CD4-positive, alpha-beta memory T cell (primary cell): ENCODE results near the gene PPP1R27. TPM values are rescaled to one million over a fixed set of nuclear protein-coding genes. Genes with fewer than 3 reads are reported as not detected.
A peak's percentile ranks its signal among the peaks of the same experiment; 100 is the strongest.

ENCODE experiments used
- CTCF ChIA-PET: fragments of 350-600 bp; sonication (Branson Sonifier 250); formaldehyde crosslinking; loops from one replicate; lab custom pipeline; 2021; ENCODE audit warnings: inconsistent platforms; ENCODE audit not compliant: partially characterized antibody; lab: Charles Lee
- POLR2A ChIA-PET: fragments of 350-600 bp; sonication (Branson Sonifier 250); formaldehyde crosslinking; loops from one replicate; lab custom pipeline; 2021; ENCODE audit not compliant: partially characterized antibody; lab: Charles Lee
- DNase-seq, 5 donors: peaks; one replicate each; pipeline versions ENCODE4 v3.0.0 to v3.0.0-alpha.2; 2020 to 2022; ENCODE audit warnings: mixed read lengths in 1 of 5
- H3K27ac ChIP-seq: one replicate; pipeline ENCODE4 v1.7.0; 2013; ENCODE audit warnings: low read depth, low read length
- H3K27me3 ChIP-seq: 2 replicates; pipeline ENCODE4 v1.7.0; 2013; ENCODE audit warnings: mild to moderate bottlenecking, low read length, moderate library complexity; ENCODE audit not compliant: insufficient read depth
- H3K36me3 ChIP-seq: 2 replicates; pipeline ENCODE4 v1.7.0; 2013; ENCODE audit warnings: mild to moderate bottlenecking, low read length, moderate library complexity; ENCODE audit not compliant: insufficient read depth
- H3K4me1 ChIP-seq: 2 replicates; pipeline ENCODE4 v1.7.0; 2013; ENCODE audit warnings: mild to moderate bottlenecking, low read length, moderate library complexity; ENCODE audit not compliant: insufficient read depth
- H3K4me3 ChIP-seq, 2 donors: one replicate each; pipeline ENCODE4 v1.7.0; 2013; ENCODE audit warnings: low read length in 2 of 2, mild to moderate bottlenecking in 1 of 2
- H3K9me3 ChIP-seq, 2 donors: one replicate each; pipeline ENCODE4 v1.7.0; 2013; ENCODE audit warnings: low read length in 2 of 2, control low read depth in 1 of 2; ENCODE audit not compliant: control insufficient read depth in 1 of 2
- H3K27ac Mint-ChIP-seq, 7 donors: one replicate each; pipeline ENCODE4 v1.8.0; 2020 to 2021; ENCODE audit warnings: mixed read lengths in 7 of 7, mild to moderate bottlenecking in 6 of 7, inconsistent platforms in 3 of 7, moderate library complexity in 3 of 7
- H3K27me3 Mint-ChIP-seq, 2 donors: one replicate each; pipeline ENCODE4 v1.8.0; 2020 to 2021; ENCODE audit warnings: mixed read lengths in 2 of 2
- H3K36me3 Mint-ChIP-seq, 2 donors: one replicate each; pipeline ENCODE4 v1.8.0; 2020 to 2021; ENCODE audit warnings: mixed read lengths in 2 of 2, inconsistent platforms in 1 of 2, mild to moderate bottlenecking in 1 of 2
- H3K4me1 Mint-ChIP-seq, 4 donors: one replicate each; pipeline ENCODE4 v1.8.0; 2020 to 2021; ENCODE audit warnings: mixed read lengths in 4 of 4, mild to moderate bottlenecking in 1 of 4
- H3K4me3 Mint-ChIP-seq, 8 donors: one replicate each; pipeline ENCODE4 v1.8.0; 2020 to 2021; ENCODE audit warnings: mixed read lengths in 8 of 8, mild to moderate bottlenecking in 7 of 8, moderate library complexity in 6 of 8, inconsistent platforms in 3 of 8
- H3K9me3 Mint-ChIP-seq, 8 donors: one replicate each; pipeline ENCODE4 v1.8.0; 2020 to 2021; ENCODE audit warnings: mixed read lengths in 8 of 8, mild to moderate bottlenecking in 5 of 8, inconsistent platforms in 3 of 8, moderate library complexity in 1 of 8
- intact Hi-C: fragments of 100-400 bp; cut with micrococcal nuclease; formaldehyde crosslinking; loops from one replicate; pipeline ENCODE4 v1.15.1; 2023
- polyA plus RNA-seq, 2 donors: library from polyadenylated mRNA; unstranded; fragments of 300-500 nt; fragmentation: Illumina TruSeq; gene quantifications; one replicate each; pipeline ENCODE4 v1.2.3, GENCODE V29; 2021
- total RNA-seq, 2 experiments: library from RNA; stranded (reverse); gene quantifications; one replicate each; pipeline ENCODE4 v1.2.3, GENCODE V29; 2021

The PPP1R27 gene
- total and polyA plus RNA-seq, 4 experiments from 2014 or later: 0.18 TPM; not detected in 3

GRCh38 chr17:81870981-81871386 is 36.1 kb upstream of the PPP1R27 start, which contains the start of gene ARHGDIA:
Gene ARHGDIA (minus strand): TSS chr17:81871337. CDS start chr17:81869930, 1,407 bp downstream.
- H3K4me3 Mint-ChIP-seq: peak within 1 kb of the TSS; percentile 86 to 92 (median 89)
- H3K27ac ChIP-seq: peak within 1 kb of the TSS; percentile 95
- H3K27me3 Mint-ChIP-seq: no peaks in the 10 kb centered on the region
- H3K4me1 Mint-ChIP-seq: peaks cover 9 to 54% (median 30%) of the 10 kb centered on the region in 4 donors
- no peak for DNase-seq
- peaks cover 0 to 7% (median 0%) of the 10 kb centered on the region in 8 donors for H3K9me3 Mint-ChIP-seq
- H3K4me3 ChIP-seq: peak within 1 kb of the TSS; percentile 84 to 95
- ChIA-PET CTCF (no interaction called here), POLR2A (interaction anchor here (0.8 to 5.2 kb wide), 21 partner anchors 10 to 360 kb away, joined by 3 to 99 read pairs (median 6); partner anchors contain the start of genes ACTG1, ALYREF, ANAPC11 and CCDC137)
- no peaks in the 10 kb centered on the region for H3K9me3 ChIP-seq
- H3K4me1 ChIP-seq: peaks cover 55% of the 10 kb centered on the region
- peak within 1 kb of the TSS; percentile 93 to 98 (median 96) for H3K27ac Mint-ChIP-seq
- peaks cover 8 to 23% of the 10 kb centered on the region in 2 donors for H3K36me3 Mint-ChIP-seq
- intact Hi-C loops: loop anchor here (1.0 to 5.0 kb wide), 4 partner anchors 11 to 40 kb away; partner anchors contain the start of genes ALYREF, ANAPC11, MCRIP1 and P4HB
- peaks cover 26% of the 10 kb centered on the region for H3K36me3 ChIP-seq
- H3K27me3 ChIP-seq: no peaks in the 10 kb centered on the region

- Histone ChIP-seq H3K36me3 (peaks cover 26% of the 10 kb centered on the region), H3K4me1 (peaks cover 55% of the 10 kb centered on the region), H3K27ac (peak overlapping the region; percentile 91), H3K27me3 (no peaks in the 10 kb centered on the region), H3K4me3 (peak overlapping the region; percentile 63 to 78), H3K9me3 (no peaks in the 10 kb centered on the region)
- peaks cover 8 to 25% of the 10 kb centered on the region in 2 donors for H3K36me3 Mint-ChIP-seq
- POLR2A ChIA-PET: interaction anchor here (0.8 to 5.2 kb wide), 23 partner anchors 10 to 360 kb away, joined by 3 to 99 read pairs (median 6); partner anchors contain the start of genes ACTG1, ALYREF, ANAPC11 and CCDC137
- CTCF ChIA-PET: interaction anchor here (0.8 to 1.0 kb wide), 2 partner anchors 54 to 57 kb away, joined by 3 read pairs; partner anchors contain the start of gene MAFG
- intact Hi-C loops: loop anchor here (2.0 to 5.0 kb wide), 2 partner anchors 38 to 40 kb away; partner anchors contain the start of genes MCRIP1 and PCYT2
- H3K4me3 Mint-ChIP-seq: peak overlapping the region; percentile 85 to 92 (median 88)
- peaks cover 0 to 7% (median 0%) of the 10 kb centered on the region in 8 donors for H3K9me3 Mint-ChIP-seq
- peaks cover 9 to 60% (median 33%) of the 10 kb centered on the region in 4 donors for H3K4me1 Mint-ChIP-seq
- H3K27ac Mint-ChIP-seq: peak overlapping the region; percentile 93 to 98 (median 95)
- DNase-seq: peak; percentile 41 to 64 (median 50)
- H3K27me3 Mint-ChIP-seq: no peaks in the 10 kb centered on the region
Observed at GRCh38 chr17:81870131-81870980, 35.5 kb upstream of the PPP1R27 start.

GRCh38 chr17:81869221-81870130 is 34.6 kb upstream of the PPP1R27 start:
- peak overlapping the region; percentile 85 to 92 (median 88) for H3K4me3 Mint-ChIP-seq
- peaks cover 26% of the 10 kb centered on the region for H3K36me3 ChIP-seq
- peak overlapping the region; percentile 91 for H3K27ac ChIP-seq
- intact Hi-C loops: loop anchor here (2.0 to 10.0 kb wide), 3 partner anchors 37 to 425 kb away; partner anchors contain the start of genes MCRIP1 and PCYT2
- peaks cover 0 to 7% (median 0%) of the 10 kb centered on the region in 8 donors for H3K9me3 Mint-ChIP-seq
- H3K27me3 Mint-ChIP-seq: no peaks in the 10 kb centered on the region
- peak in 2 of 5 donors; percentile 17 to 29 for DNase-seq
- no peaks in the 10 kb centered on the region for H3K27me3 ChIP-seq
- POLR2A ChIA-PET: interaction anchor here (0.8 to 5.2 kb wide), 20 partner anchors 9 to 359 kb away, joined by 3 to 99 read pairs (median 6); partner anchors contain the start of genes ACTG1, ALYREF, ANAPC11 and MAFG
- CTCF ChIA-PET: interaction anchor here (0.7 to 1.2 kb wide), 5 partner anchors 10 to 58 kb away, joined by 3 to 5 read pairs (median 3); partner anchors contain the start of genes MAFG and MCRIP1
- peak overlapping the region; percentile 63 to 78 for H3K4me3 ChIP-seq
- peaks cover 8 to 25% of the 10 kb centered on the region in 2 donors for H3K36me3 Mint-ChIP-seq
- H3K4me1 Mint-ChIP-seq: peaks cover 8 to 58% (median 34%) of the 10 kb centered on the region in 4 donors
- H3K27ac Mint-ChIP-seq: peak overlapping the region; percentile 93 to 98 (median 95)
- H3K4me1 ChIP-seq: peaks cover 55% of the 10 kb centered on the region
- no peaks in the 10 kb centered on the region for H3K9me3 ChIP-seq

- intact Hi-C loops: loop anchor here (10.0 kb wide), 1 partner anchor 426 kb away; no protein-coding TSS in a partner anchor
- ChIA-PET CTCF (interaction anchor here (0.8 to 1.2 kb wide), 2 partner anchors 10 to 35 kb away, joined by 3 to 5 read pairs; partner anchors contain the start of gene MCRIP1), POLR2A (interaction anchor here (1.0 to 5.2 kb wide), 11 partner anchors 8 to 355 kb away, joined by 3 to 99 read pairs (median 11); partner anchors contain the start of genes ACTG1, MAFG, MCRIP1 and MRPL12)
- peak overlapping the region; percentile 91 for H3K27ac ChIP-seq
- H3K4me1 Mint-ChIP-seq: peaks cover 8 to 50% (median 33%) of the 10 kb centered on the region in 4 donors
- H3K27me3 ChIP-seq: no peaks in the 10 kb centered on the region
- H3K27me3 Mint-ChIP-seq: no peaks in the 10 kb centered on the region
- no peak for DNase-seq
- H3K9me3 ChIP-seq: no peaks in the 10 kb centered on the region
- peak overlapping the region in 4 of 7 donors; percentile 30 to 61 (median 42) for H3K27ac Mint-ChIP-seq
- no peak overlapping the region for H3K4me3 ChIP-seq
- H3K36me3 Mint-ChIP-seq: peaks cover 8 to 25% of the 10 kb centered on the region in 2 donors
- peaks cover 51% of the 10 kb centered on the region for H3K4me1 ChIP-seq
- peaks cover 26% of the 10 kb centered on the region for H3K36me3 ChIP-seq
- peak overlapping the region in 2 of 8 donors; percentile 20 to 46 for H3K4me3 Mint-ChIP-seq
- peaks cover 0 to 8% (median 0%) of the 10 kb centered on the region in 8 donors for H3K9me3 Mint-ChIP-seq
Observed at GRCh38 chr17:81868674-81869220, 33.9 kb upstream of the PPP1R27 start.

GRCh38 chr17:81867991-81868673 is 33.3 kb upstream of the PPP1R27 start:
- peak in 1 of 5 donors; percentile 12 for DNase-seq
- Mint-ChIP-seq H3K27ac (peak overlapping the region in 4 of 7 donors; percentile 68 to 99 (median 86)), H3K4me3 (peak overlapping the region in 2 of 8 donors; percentile 43 to 65), H3K4me1 (peaks cover 13 to 54% (median 38%) of the 10 kb centered on the region in 4 donors), H3K27me3 (no peaks in the 10 kb centered on the region), H3K9me3 (peaks cover 0 to 11% (median 0%) of the 10 kb centered on the region in 8 donors), H3K36me3 (peaks cover 8 to 30% of the 10 kb centered on the region in 2 donors)
- peaks cover 52% of the 10 kb centered on the region for H3K4me1 ChIP-seq
- intact Hi-C loops: loop anchor here (10.0 kb wide), 1 partner anchor 427 kb away; no protein-coding TSS in a partner anchor
- peaks cover 26% of the 10 kb centered on the region for H3K36me3 ChIP-seq
- ChIA-PET CTCF (no interaction called here), POLR2A (interaction anchor here (1.1 to 3.9 kb wide), 7 partner anchors 18 to 355 kb away, joined by 3 to 40 read pairs (median 7); partner anchors contain the start of genes ACTG1, MAFG and MCRIP1)
- no peaks in the 10 kb centered on the region for H3K9me3 ChIP-seq
- H3K27ac ChIP-seq: no peak overlapping the region
- H3K27me3 ChIP-seq: no peaks in the 10 kb centered on the region
- H3K4me3 ChIP-seq: no peak overlapping the region
